ENCODE measurements around the gene EFCAB11.

Gene EFCAB11

DNA sequence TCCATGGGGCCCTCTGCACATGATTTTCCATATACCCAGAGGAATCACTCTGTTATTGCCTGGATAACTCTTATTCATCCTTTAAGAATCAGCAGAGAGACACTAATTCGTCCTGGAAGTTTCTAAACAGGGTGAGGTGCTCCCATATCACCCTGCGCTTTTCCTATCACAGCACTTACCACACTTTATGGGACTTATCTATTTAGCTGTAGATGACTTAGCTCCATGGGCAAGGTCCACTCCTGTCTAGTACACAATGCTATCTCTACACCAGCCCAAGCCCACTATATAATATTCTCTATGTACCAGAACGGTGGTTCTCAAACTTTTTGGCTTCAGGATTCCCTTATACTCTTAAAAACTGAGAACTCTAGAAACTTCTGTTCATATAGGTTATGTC is 111.7 kb downstream of the EFCAB11 start:
- H3K27me3 ChIP-seq (ENCODE audit: insufficient read depth, low read length), result no peaks in the 10 kb centered on the region
- WGBS, result 90% methylated on average over 3 of the region's 3 CpGs
- no peaks in the 10 kb centered on the region for H3K36me3 ChIP-seq (ENCODE audit: insufficient read depth, low read length)
- H3K9ac ChIP-seq (ENCODE audit: low read depth, low read length), result no peak overlapping the region
- H3K4me1 ChIP-seq (ENCODE audit: insufficient read depth, low read length), result no peaks in the 10 kb centered on the region
- H3K9me3 ChIP-seq (ENCODE audit: insufficient read depth, low read depth, low read length), result peaks cover 4% of the 10 kb centered on the region; the same call in 1 of the 2 replicates
- H3K4me3 ChIP-seq (ENCODE audit: low read length), result no peak overlapping the region
- H3K27ac ChIP-seq (ENCODE audit: low read depth, low read length), result no peak overlapping the region

DNA sequence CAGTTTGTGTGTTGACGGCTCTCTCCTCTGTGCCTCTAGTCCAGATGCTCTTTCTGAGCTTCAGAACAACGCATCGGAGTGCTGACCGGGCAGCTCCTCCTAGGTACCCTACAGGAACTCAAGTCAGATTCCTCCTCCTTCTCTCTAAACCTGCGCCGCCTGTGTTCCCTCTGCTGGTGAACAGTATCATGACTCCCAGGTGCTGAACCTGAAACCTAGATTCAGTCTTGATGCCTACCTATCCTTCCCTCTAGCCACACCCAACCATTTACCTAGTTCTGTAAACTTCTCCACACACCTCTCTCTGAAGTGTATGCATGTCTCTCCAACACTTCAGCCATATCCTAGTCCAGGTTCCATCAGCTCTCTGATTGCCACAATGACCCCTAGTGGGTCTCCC is 112.7 kb downstream of the EFCAB11 start:
- H3K36me3 ChIP-seq (ENCODE audit: insufficient read depth, low read length), result no peaks in the 10 kb centered on the region

DNA sequence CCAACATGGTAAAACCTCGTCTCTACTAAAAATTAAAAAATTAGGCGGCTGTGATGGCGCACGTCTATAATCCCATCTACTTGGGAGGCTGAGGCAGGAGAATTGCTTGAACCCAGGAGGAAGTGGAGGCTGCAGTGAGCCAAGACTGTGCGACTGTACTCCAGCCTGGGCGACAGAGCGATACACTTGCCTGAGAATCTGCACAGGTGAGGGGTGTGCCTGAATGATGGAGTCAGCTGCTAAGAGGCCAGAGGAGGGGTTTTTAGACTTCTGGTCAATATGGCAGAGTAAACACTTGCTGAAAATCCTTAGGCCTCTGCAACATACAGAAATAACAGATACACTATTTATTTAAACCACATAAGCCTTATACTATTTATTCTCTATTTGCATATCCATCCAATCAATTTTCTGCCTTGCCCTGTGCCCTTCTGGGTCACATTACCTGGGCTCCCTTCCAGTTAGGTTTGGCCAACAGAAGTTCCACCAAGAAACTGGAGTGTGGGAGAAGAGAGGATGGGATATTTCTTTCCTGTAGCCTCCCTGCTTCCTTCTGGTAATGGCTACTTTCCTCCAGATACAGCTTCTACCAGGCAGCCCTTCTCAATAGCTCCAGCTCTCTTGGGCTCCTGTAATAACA is 117.6 kb downstream of the EFCAB11 start:
- H3K4me1 ChIP-seq (ENCODE audit: insufficient read depth, low read length), result peaks cover 9% of the 10 kb centered on the region
- no peaks in the 10 kb centered on the region for H3K27me3 ChIP-seq (ENCODE audit: insufficient read depth, low read length)
- no peaks in the 10 kb centered on the region for H3K36me3 ChIP-seq (ENCODE audit: insufficient read depth, low read length)
- H3K27ac ChIP-seq (ENCODE audit: low read depth, low read length), result no peak overlapping the region
- no peak overlapping the region for H3K9ac ChIP-seq (ENCODE audit: low read depth, low read length)
- 97% methylated on average over 7 of the region's 7 CpGs for WGBS
- peaks cover 6% of the 10 kb centered on the region; the same call in 1 of the 2 replicates for H3K9me3 ChIP-seq (ENCODE audit: insufficient read depth, low read depth, low read length)
- no peak overlapping the region for H3K4me3 ChIP-seq (ENCODE audit: low read length)

More for the DNA sequence above, 112.7 kb downstream of the EFCAB11 start:
- H3K9me3 ChIP-seq (ENCODE audit: insufficient read depth, low read depth, low read length), result peaks cover 6% of the 10 kb centered on the region; the same call in 1 of the 2 replicates
- no peaks in the 10 kb centered on the region for H3K27me3 ChIP-seq (ENCODE audit: insufficient read depth, low read length)
- WGBS, result 88% methylated on average over 6 of the region's 6 CpGs
- no peaks in the 10 kb centered on the region for H3K4me1 ChIP-seq (ENCODE audit: insufficient read depth, low read length)
- no peak overlapping the region for H3K27ac ChIP-seq (ENCODE audit: low read depth, low read length)
- no peak overlapping the region for H3K9ac ChIP-seq (ENCODE audit: low read depth, low read length)
- no peak overlapping the region for H3K4me3 ChIP-seq (ENCODE audit: low read length)

DNA sequence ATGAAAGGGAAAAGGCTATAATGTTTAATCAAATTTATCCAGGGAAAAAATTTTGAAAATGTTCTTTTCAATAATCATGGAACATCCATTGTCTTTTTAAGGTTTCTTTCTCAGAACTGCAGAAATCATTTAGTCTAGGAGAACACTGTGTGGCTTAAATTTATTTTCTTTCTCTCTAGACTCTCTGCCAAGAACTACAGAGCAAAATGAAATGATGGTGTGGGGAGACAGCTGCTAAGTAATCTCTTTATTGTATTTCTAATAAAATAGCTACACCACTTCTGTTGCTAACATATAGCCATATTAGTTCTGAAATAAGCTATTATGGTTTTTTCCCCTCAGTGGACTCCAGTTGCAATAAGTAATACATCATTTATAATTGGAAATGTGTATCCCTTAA is 120.9 kb downstream of the EFCAB11 start:
- H3K9me3 ChIP-seq (ENCODE audit: insufficient read depth, low read depth, low read length), result peaks cover 6% of the 10 kb centered on the region; the same call in 1 of the 2 replicates
- peaks cover 9% of the 10 kb centered on the region for H3K4me1 ChIP-seq (ENCODE audit: insufficient read depth, low read length)
- H3K27ac ChIP-seq (ENCODE audit: low read depth, low read length), result no peak overlapping the region
- no peaks in the 10 kb centered on the region for H3K27me3 ChIP-seq (ENCODE audit: insufficient read depth, low read length)
- no peak overlapping the region for H3K9ac ChIP-seq (ENCODE audit: low read depth, low read length)
- no peak overlapping the region for H3K4me3 ChIP-seq (ENCODE audit: low read length)
- no peaks in the 10 kb centered on the region for H3K36me3 ChIP-seq (ENCODE audit: insufficient read depth, low read length)

DNA sequence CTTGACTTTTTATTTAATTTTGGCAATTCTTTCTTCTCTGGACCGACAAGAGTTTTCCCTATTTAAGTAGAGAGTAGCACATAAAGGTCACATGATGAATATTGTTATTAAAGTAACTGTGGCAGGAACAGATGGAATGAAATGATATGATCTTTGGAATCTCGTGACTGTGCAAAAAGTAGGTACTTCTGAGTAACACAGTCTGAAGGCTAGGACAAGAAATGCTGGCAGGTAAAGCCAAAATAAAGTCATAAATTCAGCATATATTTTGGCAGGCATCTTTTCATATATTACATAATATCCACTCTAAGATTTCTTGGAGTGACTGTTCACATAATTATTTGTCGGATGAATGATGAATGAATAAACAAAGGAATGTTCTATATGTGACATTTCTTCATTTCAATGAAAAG is 121.4 kb downstream of the EFCAB11 start:
- Histone ChIP-seq H3K36me3 (ENCODE audit: insufficient read depth, low read length) (no peaks in the 10 kb centered on the region), H3K9me3 (ENCODE audit: insufficient read depth, low read depth, low read length) (peaks cover 4% of the 10 kb centered on the region; the same call in 1 of the 2 replicates), H3K4me3 (ENCODE audit: low read length) (no peak overlapping the region), H3K4me1 (ENCODE audit: insufficient read depth, low read length) (peaks cover 9% of the 10 kb centered on the region), H3K27me3 (ENCODE audit: insufficient read depth, low read length) (no peaks in the 10 kb centered on the region), H3K9ac (ENCODE audit: low read depth, low read length) (no peak overlapping the region), H3K27ac (ENCODE audit: low read depth, low read length) (no peak overlapping the region)
- 95% methylated on average over 3 of the region's 3 CpGs for WGBS

DNA sequence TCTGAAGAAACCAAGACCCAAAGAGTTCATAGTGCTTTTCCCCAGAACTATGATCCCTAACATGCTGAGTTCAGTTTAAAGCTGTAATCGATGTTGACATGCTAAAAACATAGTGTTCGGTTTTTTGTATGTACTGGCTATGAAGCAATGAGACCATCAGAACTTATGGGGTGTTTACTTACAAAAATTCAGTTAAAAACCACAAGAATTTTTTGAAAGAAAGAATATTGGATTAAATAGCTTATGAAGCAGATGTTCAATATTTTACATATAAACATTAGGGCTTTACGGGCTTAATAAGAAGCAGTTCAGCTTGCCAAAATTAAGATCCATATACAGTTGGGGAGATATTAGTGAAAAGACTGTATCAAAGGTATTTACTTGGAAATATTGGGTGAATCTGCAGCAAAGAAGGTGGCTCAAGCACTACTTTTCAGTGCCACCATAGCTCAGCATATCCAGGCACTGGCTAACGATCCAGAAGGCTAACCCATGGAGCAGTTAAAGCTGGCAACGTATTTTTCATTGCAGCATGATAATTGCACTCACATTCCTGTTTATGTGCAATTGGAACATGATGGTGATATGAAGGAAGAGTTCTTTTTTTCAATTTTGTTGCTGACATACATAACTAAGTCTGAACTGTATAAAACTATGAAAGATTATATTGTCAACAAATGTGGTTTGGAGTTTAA is 125.9 kb downstream of the EFCAB11 start:
- WGBS, result 92% methylated on average over 5 of the region's 5 CpGs
- H3K27me3 ChIP-seq (ENCODE audit: insufficient read depth, low read length), result no peaks in the 10 kb centered on the region
- no peak overlapping the region for H3K9ac ChIP-seq (ENCODE audit: low read depth, low read length)
- H3K27ac ChIP-seq (ENCODE audit: low read depth, low read length), result no peak overlapping the region
- H3K9me3 ChIP-seq (ENCODE audit: insufficient read depth, low read depth, low read length), result peaks cover 9% of the 10 kb centered on the region; the same call in 1 of the 2 replicates
- no peaks in the 10 kb centered on the region for H3K36me3 ChIP-seq (ENCODE audit: insufficient read depth, low read length)
- H3K4me3 ChIP-seq (ENCODE audit: low read length), result no peak overlapping the region
- no peaks in the 10 kb centered on the region for H3K4me1 ChIP-seq (ENCODE audit: insufficient read depth, low read length)

DNA sequence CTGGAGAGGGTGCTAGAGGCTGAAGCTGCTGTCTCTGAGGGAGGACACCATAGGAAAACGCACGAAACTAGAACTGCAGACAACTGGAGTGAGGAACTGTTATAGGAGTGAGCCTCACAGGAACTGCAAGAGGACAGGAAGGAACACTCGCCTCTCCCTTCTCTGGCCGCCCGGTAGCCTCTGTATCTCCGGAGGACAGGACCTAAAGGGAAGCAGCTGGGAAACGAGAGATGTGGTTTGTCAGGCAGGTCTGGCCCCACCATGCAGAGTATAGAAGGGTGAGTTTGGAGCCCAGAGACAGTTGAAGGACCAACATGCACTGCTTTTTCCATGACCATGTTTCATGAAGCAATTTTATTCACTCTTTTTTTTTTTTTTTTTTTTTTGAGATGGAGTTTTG is 127.3 kb downstream of the EFCAB11 start:
- no peaks in the 10 kb centered on the region for H3K36me3 ChIP-seq (ENCODE audit: insufficient read depth, low read length)

DNA sequence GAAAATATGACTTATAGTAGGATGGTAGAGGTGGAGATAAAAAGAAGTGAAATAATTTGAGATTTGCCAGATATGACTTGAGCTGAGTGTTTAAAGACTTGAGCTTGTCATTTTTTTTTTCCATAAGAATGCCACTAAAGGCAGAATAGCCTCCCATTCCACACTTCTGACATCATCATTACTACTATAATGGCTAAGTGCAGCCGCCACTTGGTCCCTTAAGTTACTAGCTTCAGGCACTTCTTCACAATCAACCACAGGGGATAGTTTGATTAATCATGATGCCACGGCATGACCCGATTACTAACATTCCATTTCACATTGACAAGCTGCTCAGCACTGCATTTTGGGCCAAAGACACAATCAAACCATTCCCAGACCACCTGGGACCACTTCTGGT is 127.9 kb downstream of the EFCAB11 start:
- WGBS, result 88% methylated on average over 3 of the region's 3 CpGs

More for the DNA sequence above, 127.3 kb downstream of the EFCAB11 start:
- H3K27ac ChIP-seq (ENCODE audit: low read depth, low read length), result no peak overlapping the region
- no peaks in the 10 kb centered on the region for H3K27me3 ChIP-seq (ENCODE audit: insufficient read depth, low read length)
- H3K4me3 ChIP-seq (ENCODE audit: low read length), result no peak overlapping the region
- peaks cover 10% of the 10 kb centered on the region; the same call in 1 of the 2 replicates for H3K9me3 ChIP-seq (ENCODE audit: insufficient read depth, low read depth, low read length)
- H3K9ac ChIP-seq (ENCODE audit: low read depth, low read length), result no peak overlapping the region
- no peaks in the 10 kb centered on the region for H3K4me1 ChIP-seq (ENCODE audit: insufficient read depth, low read length)
- WGBS, result 81% methylated on average over 7 of the region's 7 CpGs

DNA sequence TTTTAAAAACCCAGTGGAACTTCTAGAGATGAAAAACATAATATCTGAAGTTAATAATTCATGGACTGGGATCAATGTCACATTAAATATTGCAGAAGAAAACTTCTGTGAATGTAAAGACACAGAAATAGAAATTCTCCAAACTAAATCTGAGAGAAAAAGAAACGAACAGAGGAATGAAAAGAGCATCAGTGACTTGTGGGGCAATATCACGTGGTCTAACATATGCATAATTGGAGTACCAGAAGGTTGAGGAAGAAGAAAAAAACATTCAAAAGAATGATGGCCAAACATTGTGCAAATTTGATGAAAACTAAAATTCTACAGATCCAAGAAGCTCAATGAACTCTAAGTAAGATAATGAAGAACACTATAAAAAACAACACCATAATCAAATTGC is 130.8 kb downstream of the EFCAB11 start:
- Histone ChIP-seq H3K9ac (ENCODE audit: low read depth, low read length) (no peak overlapping the region), H3K27me3 (ENCODE audit: insufficient read depth, low read length) (no peaks in the 10 kb centered on the region), H3K4me1 (ENCODE audit: insufficient read depth, low read length) (no peaks in the 10 kb centered on the region), H3K4me3 (ENCODE audit: low read length) (no peak overlapping the region), H3K9me3 (ENCODE audit: insufficient read depth, low read depth, low read length) (peaks cover 10% of the 10 kb centered on the region; the same call in 1 of the 2 replicates), H3K27ac (ENCODE audit: low read depth, low read length) (no peak overlapping the region), H3K36me3 (ENCODE audit: insufficient read depth, low read length) (no peaks in the 10 kb centered on the region)
- 88% methylated on average over 2 of the region's 2 CpGs for WGBS

More for the DNA sequence above, 127.9 kb downstream of the EFCAB11 start:
- Histone ChIP-seq H3K9me3 (ENCODE audit: insufficient read depth, low read depth, low read length) (peaks cover 10% of the 10 kb centered on the region; the same call in 1 of the 2 replicates), H3K27ac (ENCODE audit: low read depth, low read length) (no peak overlapping the region), H3K36me3 (ENCODE audit: insufficient read depth, low read length) (no peaks in the 10 kb centered on the region), H3K4me3 (ENCODE audit: low read length) (no peak overlapping the region), H3K4me1 (ENCODE audit: insufficient read depth, low read length) (no peaks in the 10 kb centered on the region), H3K27me3 (ENCODE audit: insufficient read depth, low read length) (no peaks in the 10 kb centered on the region), H3K9ac (ENCODE audit: low read depth, low read length) (no peak overlapping the region)

DNA sequence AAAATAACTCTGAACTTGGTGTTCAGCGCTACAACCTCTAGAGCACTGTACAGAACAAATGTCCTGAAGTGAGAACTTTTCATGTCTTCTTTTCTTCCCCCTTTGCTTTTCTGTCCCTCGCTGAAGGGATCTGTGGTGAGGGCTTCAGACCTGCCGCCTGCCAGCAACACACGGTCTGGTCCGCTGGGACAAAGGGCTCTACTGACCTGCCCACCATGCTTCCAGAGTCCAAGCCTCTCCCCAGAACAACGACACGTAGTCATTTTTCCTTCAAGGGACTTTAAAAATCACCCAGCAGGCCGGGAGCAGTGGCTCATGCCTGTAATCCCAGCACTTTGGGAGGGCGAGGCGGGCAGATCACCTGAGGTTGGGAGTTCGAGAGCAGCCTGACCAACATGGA is 140.4 kb downstream of the EFCAB11 start:
- H3K9ac ChIP-seq (ENCODE audit: low read depth, low read length), result peak overlapping the region; percentile 4; the same call in 1 of the 2 replicates
- 83% methylated on average over 11 of the region's 11 CpGs for WGBS
- no peak overlapping the region for H3K4me3 ChIP-seq (ENCODE audit: low read length)
- peaks cover 7% of the 10 kb centered on the region; the same call in 1 of the 2 replicates for H3K4me1 ChIP-seq (ENCODE audit: insufficient read depth, low read length)
- no peak overlapping the region; the same call in 1 of the 2 replicates for H3K27ac ChIP-seq (ENCODE audit: low read depth, low read length)
- no peaks in the 10 kb centered on the region for H3K9me3 ChIP-seq (ENCODE audit: insufficient read depth, low read depth, low read length)
- no peaks in the 10 kb centered on the region for H3K27me3 ChIP-seq (ENCODE audit: insufficient read depth, low read length)
- H3K36me3 ChIP-seq (ENCODE audit: insufficient read depth, low read length), result no peaks in the 10 kb centered on the region

DNA sequence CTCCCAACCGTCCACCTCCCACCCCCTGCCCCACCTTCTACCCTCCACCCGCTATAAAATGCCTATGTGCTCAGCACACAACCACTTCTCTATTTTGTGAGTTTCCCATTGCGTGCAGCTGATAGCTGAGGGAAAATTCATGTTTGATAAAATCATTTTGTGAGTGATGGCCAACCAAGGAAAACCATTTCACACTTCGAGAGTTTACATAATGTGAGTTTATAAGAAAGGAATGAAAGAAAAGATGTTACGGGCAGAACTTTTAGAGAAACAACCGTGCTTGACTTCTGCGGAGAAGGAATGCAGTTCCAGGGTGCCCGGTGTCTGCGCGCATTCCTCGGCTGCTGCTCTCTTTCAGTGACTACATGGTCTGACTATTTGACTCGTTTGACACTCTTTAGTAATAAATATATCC is 140.9 kb downstream of the EFCAB11 start:
- WGBS, result 44% methylated on average over 11 of the region's 12 CpGs
- peak overlapping the region; percentile 56; the same call in 1 of the 2 replicates for H3K9ac ChIP-seq (ENCODE audit: low read depth, low read length)
- H3K36me3 ChIP-seq (ENCODE audit: insufficient read depth, low read length), result no peaks in the 10 kb centered on the region
- no peaks in the 10 kb centered on the region for H3K27me3 ChIP-seq (ENCODE audit: insufficient read depth, low read length)
- peak overlapping the region; percentile 47; the same call in 1 of the 2 replicates for H3K27ac ChIP-seq (ENCODE audit: low read depth, low read length)
- H3K4me3 ChIP-seq (ENCODE audit: low read length), result peak overlapping the region; percentile 38; the same call in 1 of the 2 replicates
- H3K4me1 ChIP-seq (ENCODE audit: insufficient read depth, low read length), result peaks cover 7% of the 10 kb centered on the region; the same call in 1 of the 2 replicates
- H3K9me3 ChIP-seq (ENCODE audit: insufficient read depth, low read depth, low read length), result no peaks in the 10 kb centered on the region
